GM19463 (cell line): ENCODE results near the gene DELE1.

Experiments used
- ATAC-seq: cut with Tn5 transposase; IDR thresholded peaks from one replicate; pipeline ENCODE4 v1.9.1; 2021; ENCODE audit warnings: mild to moderate bottlenecking, moderate library complexity; ENCODE audit not compliant: unreplicated experiment

The DELE1 gene

GRCh38 chr5:141952020-141952419 lies 28.3 kb downstream of the DELE1 start:
- no peak for ATAC-seq

- no peak for ATAC-seq
Measured at GRCh38 chr5:141954194-141954593, 30.5 kb downstream of the DELE1 start.

GRCh38 chr5:141957367-141957996 lies 33.8 kb downstream of the DELE1 start:
- ATAC-seq: no peak

GRCh38 chr5:141958113-141958512 lies 34.4 kb downstream of the DELE1 start, which contains the start of gene PCDH12:
TSS of gene PCDH12 (minus strand) at chr5:141958202. CDS start at chr5:141957851, 351 bp downstream.
- ATAC-seq: no peak

- no peak for ATAC-seq
Measured at GRCh38 chr5:141958546-141959172, 35.0 kb downstream of the DELE1 start.

GRCh38 chr5:141960018-141960417 lies 36.3 kb downstream of the DELE1 start:
- ATAC-seq: no peak

GRCh38 chr5:141960449-141961323 lies 37.0 kb downstream of the DELE1 start:
- ATAC-seq: peak; percentile 96

- ATAC-seq: no peak
Measured at GRCh38 chr5:141961466-141961865, 37.8 kb downstream of the DELE1 start.

GRCh38 chr5:141963701-141964100 lies 40.0 kb downstream of the DELE1 start:
- ATAC-seq: no peak

- no peak for ATAC-seq
Measured at GRCh38 chr5:141965071-141965470, 41.4 kb downstream of the DELE1 start.

- ATAC-seq: no peak
Measured at GRCh38 chr5:141966275-141966962, 42.7 kb downstream of the DELE1 start.

GRCh38 chr5:141966963-141967333 lies 43.3 kb downstream of the DELE1 start:
- no peak for ATAC-seq

GRCh38 chr5:141968914-141969608 lies 45.4 kb downstream of the DELE1 start, which contains the start of gene RNF14:
TSS of gene RNF14 (plus strand) at chr5:141969105. CDS start at chr5:141973589, 4,484 bp downstream.
- ATAC-seq: peak; percentile 89

GRCh38 chr5:141969783-141970771 lies 46.4 kb downstream of the DELE1 start:
- ATAC-seq: peak; percentile 48

GRCh38 chr5:141973871-141974595 lies 50.4 kb downstream of the DELE1 start:
- no peak for ATAC-seq

- no peak for ATAC-seq
Measured at GRCh38 chr5:141976176-141976575, 52.5 kb downstream of the DELE1 start.

- ATAC-seq: no peak
Measured at GRCh38 chr5:141978389-141978788, 54.7 kb downstream of the DELE1 start.

- ATAC-seq: no peak
Measured at GRCh38 chr5:141982626-141983025, 59.0 kb downstream of the DELE1 start.

- no peak for ATAC-seq
Measured at GRCh38 chr5:141986072-141986471, 62.4 kb downstream of the DELE1 start.
